K562 (cell line): ENCODE results near the gene ZKSCAN8. TPM values are rescaled to one million over a fixed set of nuclear protein-coding genes. Genes with fewer than 3 reads are reported as not detected.

Experiments used
- ATAC-seq: fragments of 200-7000 bp; cut with Tn5 transposase; 3 replicates; pipeline ENCODE4 v1.9.1; 2020; ENCODE audit warnings: moderate library complexity
- BruUV-seq: library from RNA; stranded (reverse); fragments of 400-500 nt; replicated peaks from 2 replicates; lab custom pipeline; 2021; lab: Mats Ljungman, UMichigan
- CTCF ChIA-PET: fragments of 300-600 bp; formaldehyde crosslinking; extraction: SDS; loops from one replicate; lab custom pipeline; 2021; ENCODE audit warnings: low intra/inter-chr PET ratio; lab: Yijun Ruan, JAX
- POLR2A ChIA-PET: fragments of 300-600, 350-650 bp; sonication (Branson Sonifier 250); formaldehyde crosslinking; extraction: SDS; loops from one replicate; lab custom pipeline; 2021; ENCODE audit warnings: antibody characterized with exemption, inconsistent platforms; lab: Yijun Ruan, JAX
- DNase-seq, 4 experiments: peaks; one replicate each; pipeline versions ENCODE4 v3.0.0 to v3.0.0-alpha.2; 2011 to 2018; ENCODE audit warnings: low spot score in 3 of 4, mixed read lengths in 3 of 4; ENCODE audit errors: extremely low read depth in 1 of 4
- FAIRE-seq: peaks from 2 replicates; lab custom pipeline; 2011; peaks lifted over from hg19 to GRCh38; lab: Jason Lieb, UNC
- H2AFZ ChIP-seq: 2 replicates; pipeline ENCODE4 v1.6.0; 2011; ENCODE audit warnings: low read depth, low read length, control low read depth, inconsistent platforms
- H3K27ac ChIP-seq: fragments of 200-600 bp; 3 replicates; pipeline ENCODE4 v1.8.0; 2011; ENCODE audit warnings: low read depth, mild to moderate bottlenecking, control low read depth, inconsistent platforms, low read length, moderate library complexity, mixed read lengths; ENCODE audit errors: extremely low read depth
- H3K27me3 ChIP-seq, 2 experiments: fragments of 300-600 bp in 1 of 2; 2 replicates in 1 of 2; 3 replicates in 1 of 2; pipeline versions ENCODE4 v1.6.0 to v1.8.0; 2011; ENCODE audit warnings: inconsistent platforms in 2 of 2, low read length in 2 of 2, mild to moderate bottlenecking in 1 of 2, mixed read lengths in 1 of 2, moderate library complexity in 1 of 2; ENCODE audit not compliant: control insufficient read depth in 2 of 2, insufficient read depth in 2 of 2
- H3K36me3 ChIP-seq: fragments of 300-600 bp; 3 replicates; pipeline ENCODE4 v1.8.0; 2011; ENCODE audit warnings: mild to moderate bottlenecking, low read length, inconsistent platforms; ENCODE audit not compliant: control insufficient read depth, insufficient read depth
- H3K4me1 ChIP-seq, 2 experiments: fragments of 200-600 bp in 1 of 2; replicated peaks in 1 of 2; 2 replicates in 1 of 2; 3 replicates in 1 of 2; pipeline versions ENCODE4 v1.5.1 to v1.8.0; 2011; ENCODE audit warnings: inconsistent platforms in 2 of 2, low read length in 2 of 2, mild to moderate bottlenecking in 1 of 2, mixed read lengths in 1 of 2, moderate library complexity in 1 of 2; ENCODE audit not compliant: control insufficient read depth in 2 of 2, insufficient read depth in 2 of 2
- H3K4me2 ChIP-seq: 2 replicates; pipeline ENCODE4 v1.6.1; 2011; ENCODE audit warnings: low read length, control low read depth, inconsistent platforms, mixed read lengths; ENCODE audit not compliant: insufficient read depth
- H3K4me3 ChIP-seq: fragments of 200-600 bp; sonication (generic), shearing (Covaris generic); 2 replicates; pipeline ENCODE4 v1.5.1; 2016; ENCODE audit warnings: control low read depth, inconsistent platforms
- H3K79me2 ChIP-seq: fragments of 200-600 bp; 3 replicates; pipeline ENCODE4 v1.8.0; 2011; ENCODE audit warnings: low read length, inconsistent platforms; ENCODE audit not compliant: control insufficient read depth, insufficient read depth
- H3K9ac ChIP-seq, 2 experiments: 2 replicates each; pipeline versions ENCODE4 v1.6.0 to v1.6.1; 2011; ENCODE audit warnings: low read depth in 2 of 2, low read length in 2 of 2, control low read depth in 1 of 2, inconsistent platforms in 1 of 2, mild to moderate bottlenecking in 1 of 2, mixed read lengths in 1 of 2; ENCODE audit not compliant: insufficient read depth in 1 of 2
- H3K9me1 ChIP-seq: one replicate; pipeline ENCODE4 v1.6.0; 2011; ENCODE audit warnings: inconsistent platforms, mild to moderate bottlenecking, low read length, moderate library complexity; ENCODE audit not compliant: control insufficient read depth, insufficient read depth
- H3K9me3 ChIP-seq: replicated peaks from 2 replicates; pipeline ENCODE4 v1.5.1; 2011; ENCODE audit warnings: low read depth, low read length, inconsistent platforms; ENCODE audit not compliant: control insufficient read depth, insufficient read depth
- H4K20me1 ChIP-seq: replicated peaks from 2 replicates; pipeline ENCODE4 v1.6.1; 2011; ENCODE audit warnings: low read length, inconsistent platforms, mixed read lengths; ENCODE audit not compliant: control insufficient read depth, insufficient read depth
- DACH1 ChIP-seq: fragments of 450-650 bp; IDR thresholded peaks from 2 replicates; pipeline ENCODE4 v1.6.1; 2018; ENCODE audit not compliant: partially characterized antibody
- KAT7 ChIP-seq: sonication (generic); formaldehyde crosslinking; IDR thresholded peaks from 2 replicates; pipeline ENCODE4 v1.8.0; 2022; ENCODE audit warnings: missing genetic modification reagents, mild to moderate bottlenecking, borderline replicate concordance
- NONO ChIP-seq, 2 experiments: fragments of 200-400 bp in 1 of 2; fragments of 450-650 bp in 1 of 2; formaldehyde crosslinking in 1 of 2; IDR thresholded peaks; 2 replicates each; pipeline ENCODE4 v1.6.1; 2017; ENCODE audit warnings: low read depth in 2 of 2, mild to moderate bottlenecking in 2 of 2, moderate library complexity in 2 of 2, low read length in 1 of 2
- POLR3A ChIP-seq: IDR thresholded peaks from 2 replicates; pipeline ENCODE4 v1.6.1; 2011; ENCODE audit warnings: borderline replicate concordance, mild to moderate bottlenecking, moderate library complexity; ENCODE audit not compliant: insufficient read length, insufficient read depth; ENCODE audit errors: extremely low read depth
- RAD21 ChIP-seq, 2 experiments: fragments of 250-450 bp in 1 of 2; fragments of 450-650 bp in 1 of 2; sonication (Bioruptor Pico) in 1 of 2; formaldehyde crosslinking in 1 of 2; IDR thresholded peaks in 1 of 2; conservative IDR thresholded peaks in 1 of 2; 2 replicates each; pipeline versions ENCODE4 v1.4.0 to v1.8.0; 2020 to 2022; ENCODE audit warnings: mild to moderate bottlenecking in 2 of 2, moderate library complexity in 1 of 2
- SAP30 ChIP-seq: fragments of 200-600 bp; sonication (generic); IDR thresholded peaks from 2 replicates; pipeline ENCODE4 v1.6.1; 2012; ENCODE audit warnings: borderline replicate concordance, low read depth, mild to moderate bottlenecking, moderate library complexity, low read length, control low read depth, inconsistent platforms; ENCODE audit not compliant: insufficient read depth, poor library complexity, severe bottlenecking
- SPI1 ChIP-seq: IDR thresholded peaks from 2 replicates; pipeline ENCODE4 v1.6.1; 2011; ENCODE audit warnings: low read depth, low read length, control low read depth, borderline replicate concordance
- ZNF445 ChIP-seq: fragments of 250-450 bp; sonication (Bioruptor Pico); IDR thresholded peaks from 2 replicates; pipeline ENCODE4 v1.4.0; 2020; ENCODE audit warnings: low read depth, mild to moderate bottlenecking, moderate library complexity
- WGBS: fragments of 100-300 bp; shearing (Covaris generic); methylation state at CpG from one replicate; pipeline ENCODE4 v1.1.6; 2016; ENCODE audit warnings: low coverage, mixed read lengths; ENCODE audit not compliant: insufficient coverage; ENCODE audit errors: missing lambda C conversion rate; 5-methylcytosine and 5-hydroxymethylcytosine counted together
- in situ Hi-C: fragments of 300-500 bp; cut with MboI; formaldehyde crosslinking; loops from 4 replicates; pipeline ENCODE4 v1.15.0; 2018; ENCODE audit warnings: inconsistent platforms, mixed read lengths
- intact Hi-C: fragments of 100-400 bp; cut with micrococcal nuclease; formaldehyde crosslinking; loops from 2 replicates; pipeline ENCODE4 v1.14.2; 2022
- polyA plus RNA-seq, 8 experiments: library from polyadenylated mRNA; depleted of rRNA in 4 of 8; stranded (reverse) in 5 of 8; unstranded in 3 of 8; fragments of >200 nt; fragmentation: Nextera tagmentation in 2 of 8; fragmentation: Illumina TruSeq in 1 of 8; extraction: Ambion mirVana in 2 of 8; extraction: Trizol in 1 of 8; gene quantifications; 2 replicates each; pipeline versions ENCODE4 v1.2.1 to v1.2.3, GENCODE V29; 2011 to 2014; ENCODE audit warnings: inconsistent platforms in 1 of 8, missing spikeins in 1 of 8
- total RNA-seq, 7 experiments: library from RNA; depleted of rRNA in 6 of 7; stranded (reverse); fragments of >200 nt in 6 of 7; fragmentation: Illumina TruSeq in 2 of 7; extraction: Trizol in 2 of 7; gene quantifications; 2 replicates each; pipeline versions ENCODE4 v1.2.1 to v1.2.3, GENCODE V29; 2011 to 2021; ENCODE audit warnings: low replicate concordance in 1 of 7
- TF ChIP-seq, protein P1 (sequence below): fragments of 250-450 bp; sonication (Bioruptor Pico); IDR thresholded peaks from 2 replicates; pipeline ENCODE4 v1.9.0; 2021; ENCODE audit warnings: mild to moderate bottlenecking, inconsistent platforms
- TF ChIP-seq, protein P2 (sequence below): sonication (generic); formaldehyde crosslinking; IDR thresholded peaks from 2 replicates; pipeline ENCODE4 v1.9.0; 2022; ENCODE audit warnings: mild to moderate bottlenecking, missing genetic modification reagents
- TF ChIP-seq, protein P3 (sequence below), 3 experiments: IDR thresholded peaks in 2 of 3; conservative IDR thresholded peaks in 1 of 3; 2 replicates each; pipeline ENCODE4 v1.5.1; 2011 to 2012; ENCODE audit warnings: low read length in 3 of 3, mild to moderate bottlenecking in 3 of 3, control low read depth in 2 of 3, improper control_type of control experiment in 1 of 3, inconsistent platforms in 1 of 3, low read depth in 1 of 3, mixed read lengths in 1 of 3, moderate library complexity in 1 of 3; ENCODE audit not compliant: insufficient read depth in 2 of 3

Gene ZKSCAN8
- total and polyA plus RNA-seq, 9 of the 15 experiments (the other 6 are each of a cell fraction or from before 2014, with no cell fraction given): 3.3 to 37.7 (median 21.7) TPM

DNA sequence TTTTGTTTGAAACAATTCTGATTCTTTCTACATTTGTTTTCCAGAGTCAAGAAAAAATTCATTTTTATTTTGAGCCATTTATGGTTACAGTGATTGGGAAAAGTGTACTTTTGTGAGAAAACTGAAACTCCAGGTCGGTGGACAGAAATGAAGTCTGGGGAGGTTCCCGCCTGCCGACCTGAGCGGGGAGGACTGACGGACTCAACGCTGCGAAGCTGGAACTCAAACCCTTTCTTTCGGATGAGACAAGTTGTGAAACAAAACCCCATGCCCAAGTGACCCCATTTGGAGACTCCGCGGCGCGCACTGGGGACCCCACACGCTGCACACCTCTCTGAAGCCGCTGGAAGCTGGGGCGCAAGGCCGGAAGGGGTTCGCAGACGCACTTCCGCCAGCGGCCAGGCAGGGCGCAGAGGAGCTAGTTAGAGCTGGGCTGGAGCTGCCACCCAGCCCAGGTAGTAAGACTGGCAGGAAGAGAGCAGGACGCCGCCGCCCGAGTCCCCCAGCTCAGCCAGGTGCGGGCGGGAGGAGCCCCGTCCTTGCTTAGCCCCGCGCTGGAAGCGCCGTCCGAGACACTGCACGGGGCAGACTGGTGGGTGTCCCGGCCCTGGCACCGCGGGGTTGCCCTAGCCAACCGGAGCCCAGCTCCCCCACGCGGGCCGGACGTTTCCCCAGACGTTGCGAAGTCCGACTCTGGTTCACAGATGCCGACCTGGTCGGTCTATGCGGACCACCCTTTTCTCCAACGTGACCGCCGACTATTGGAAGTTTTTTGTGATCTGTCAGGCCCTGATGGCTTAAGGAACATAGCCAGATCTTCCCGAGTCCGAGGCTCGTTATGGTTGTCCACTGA is 37.1 kb upstream of the ZKSCAN8 start (continued):
- TF ChIP-seq, protein P1, sequence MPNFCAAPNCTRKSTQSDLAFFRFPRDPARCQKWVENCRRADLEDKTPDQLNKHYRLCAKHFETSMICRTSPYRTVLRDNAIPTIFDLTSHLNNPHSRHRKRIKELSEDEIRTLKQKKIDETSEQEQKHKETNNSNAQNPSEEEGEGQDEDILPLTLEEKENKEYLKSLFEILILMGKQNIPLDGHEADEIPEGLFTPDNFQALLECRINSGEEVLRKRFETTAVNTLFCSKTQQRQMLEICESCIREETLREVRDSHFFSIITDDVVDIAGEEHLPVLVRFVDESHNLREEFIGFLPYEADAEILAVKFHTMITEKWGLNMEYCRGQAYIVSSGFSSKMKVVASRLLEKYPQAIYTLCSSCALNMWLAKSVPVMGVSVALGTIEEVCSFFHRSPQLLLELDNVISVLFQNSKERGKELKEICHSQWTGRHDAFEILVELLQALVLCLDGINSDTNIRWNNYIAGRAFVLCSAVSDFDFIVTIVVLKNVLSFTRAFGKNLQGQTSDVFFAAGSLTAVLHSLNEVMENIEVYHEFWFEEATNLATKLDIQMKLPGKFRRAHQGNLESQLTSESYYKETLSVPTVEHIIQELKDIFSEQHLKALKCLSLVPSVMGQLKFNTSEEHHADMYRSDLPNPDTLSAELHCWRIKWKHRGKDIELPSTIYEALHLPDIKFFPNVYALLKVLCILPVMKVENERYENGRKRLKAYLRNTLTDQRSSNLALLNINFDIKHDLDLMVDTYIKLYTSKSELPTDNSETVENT (CRISPR knock-in tag): peak; percentile 58
- TF ChIP-seq, protein P2, sequence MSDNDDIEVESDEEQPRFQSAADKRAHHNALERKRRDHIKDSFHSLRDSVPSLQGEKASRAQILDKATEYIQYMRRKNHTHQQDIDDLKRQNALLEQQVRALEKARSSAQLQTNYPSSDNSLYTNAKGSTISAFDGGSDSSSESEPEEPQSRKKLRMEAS (CRISPR knock-in tag): peak; percentile 66
- TF ChIP-seq NONO (IDR thresholded peaks at IDR 0.05; ENCODE audit: low read depth in 2 of 2, low read length in 1 of 2): peak in 1 of 2 experiments; percentile 47; a peak in 1 of 4 replicates

DNA sequence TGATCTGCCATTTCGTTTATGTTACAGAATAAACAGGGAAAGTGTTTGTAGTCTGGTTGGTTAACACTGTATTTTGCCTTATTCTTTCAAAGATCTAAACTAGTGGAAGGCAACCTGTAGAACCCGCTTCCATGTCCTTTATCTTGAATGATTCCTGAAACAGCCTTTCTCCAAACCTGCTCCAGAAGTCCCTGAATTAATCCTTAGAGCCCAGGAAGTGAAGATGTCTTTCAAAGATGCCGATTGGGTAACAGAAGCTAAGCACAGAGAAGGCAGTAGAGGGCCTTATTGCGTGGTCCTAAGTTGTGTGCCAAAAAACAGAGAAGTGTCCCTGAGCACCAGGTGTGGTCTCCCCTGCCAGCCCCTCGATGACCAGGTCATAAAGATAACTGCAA is 36.4 kb upstream of the ZKSCAN8 start:
- Histone ChIP-seq H3K36me3 (no peaks in the 10 kb centered on the region), H3K79me2 (no peaks in the 10 kb centered on the region), H3K4me3 (peak overlapping the region; percentile 57), H3K4me2 (peak overlapping the region; percentile 90), H3K27ac (peak overlapping the region; percentile 70), H4K20me1 (no peaks in the 10 kb centered on the region), H2AFZ (peak overlapping the region; percentile 98), H3K9me1 (no peaks in the 10 kb centered on the region), H3K9ac (peak overlapping the region; percentile 81 to 90; a peak in 3 of 4 replicates), H3K9me3 (no peaks in the 10 kb centered on the region), H3K27me3 (no peaks in the 10 kb centered on the region), H3K4me1 (peaks cover 4 to 7% of the 10 kb centered on the region in 2 experiments; a peak in 3 of 5 replicates)
- in situ Hi-C loops: no loop called here
- POLR2A ChIA-PET: interaction anchor here (0.6 to 2.0 kb wide), 9 partner anchors 9 to 852 kb away, joined by 3 to 13 read pairs (median 5); a partner anchor contains a TSS
- FAIRE-seq (no peak), ATAC-seq (peak; percentile 48), DNase-seq (peak; percentile 23 to 52 (median 34))
- WGBS: 23% methylated on average over 5 of the region's 5 CpGs
- CTCF ChIA-PET: interaction anchor here (0.7 kb wide), 1 partner anchor 250 kb away, joined by 3 read pairs; no protein-coding TSS in a partner anchor
- intact Hi-C loops: loop anchor here (2.0 kb wide), 1 partner anchor 24 kb away; the partner anchor contains the start of gene ZNF165
- TSS peak; percentile 95 for BruUV-seq
- TF ChIP-seq POLR3A (no peak), RAD21 (CRISPR knock-in tag; conservative IDR thresholded peaks at IDR 0.05 in 1 of 2, IDR thresholded peaks at IDR 0.05 in 1 of 2) (0 out of 4 replicates have a peak, but pooled peaks of 1 of the 2 experiments have one; percentile 19), SAP30 (peak; percentile 16), ZNF445 (CRISPR knock-in tag) (no peak), SPI1 (0 out of 2 replicates have a peak, but pooled peaks have one; percentile 14), KAT7 (peak; percentile 9; the same call in 1 of the 2 replicates), DACH1 (no peak)
- TF ChIP-seq, protein P3, sequence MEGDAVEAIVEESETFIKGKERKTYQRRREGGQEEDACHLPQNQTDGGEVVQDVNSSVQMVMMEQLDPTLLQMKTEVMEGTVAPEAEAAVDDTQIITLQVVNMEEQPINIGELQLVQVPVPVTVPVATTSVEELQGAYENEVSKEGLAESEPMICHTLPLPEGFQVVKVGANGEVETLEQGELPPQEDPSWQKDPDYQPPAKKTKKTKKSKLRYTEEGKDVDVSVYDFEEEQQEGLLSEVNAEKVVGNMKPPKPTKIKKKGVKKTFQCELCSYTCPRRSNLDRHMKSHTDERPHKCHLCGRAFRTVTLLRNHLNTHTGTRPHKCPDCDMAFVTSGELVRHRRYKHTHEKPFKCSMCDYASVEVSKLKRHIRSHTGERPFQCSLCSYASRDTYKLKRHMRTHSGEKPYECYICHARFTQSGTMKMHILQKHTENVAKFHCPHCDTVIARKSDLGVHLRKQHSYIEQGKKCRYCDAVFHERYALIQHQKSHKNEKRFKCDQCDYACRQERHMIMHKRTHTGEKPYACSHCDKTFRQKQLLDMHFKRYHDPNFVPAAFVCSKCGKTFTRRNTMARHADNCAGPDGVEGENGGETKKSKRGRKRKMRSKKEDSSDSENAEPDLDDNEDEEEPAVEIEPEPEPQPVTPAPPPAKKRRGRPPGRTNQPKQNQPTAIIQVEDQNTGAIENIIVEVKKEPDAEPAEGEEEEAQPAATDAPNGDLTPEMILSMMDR (IDR thresholded peaks at IDR 0.05 in 2 of 3, conservative IDR thresholded peaks at IDR 0.05 in 1 of 3; ENCODE audit: insufficient read depth in 2 of 3, low read depth in 1 of 3, low read length in 3 of 3): 0 out of 6 replicates have a peak, but pooled peaks of 1 of the 3 experiments have one; percentile 10
